ENCODE measurements around the gene SMARCC1.

The SMARCC1 gene

GRCh38 chr3:47628426-47628825 is 153.3 kb downstream of the SMARCC1 start:
- DNase-seq: no peak

GRCh38 chr3:47622671-47623461 is 158.8 kb downstream of the SMARCC1 start:
- DNase-seq: no peak

DNA sequence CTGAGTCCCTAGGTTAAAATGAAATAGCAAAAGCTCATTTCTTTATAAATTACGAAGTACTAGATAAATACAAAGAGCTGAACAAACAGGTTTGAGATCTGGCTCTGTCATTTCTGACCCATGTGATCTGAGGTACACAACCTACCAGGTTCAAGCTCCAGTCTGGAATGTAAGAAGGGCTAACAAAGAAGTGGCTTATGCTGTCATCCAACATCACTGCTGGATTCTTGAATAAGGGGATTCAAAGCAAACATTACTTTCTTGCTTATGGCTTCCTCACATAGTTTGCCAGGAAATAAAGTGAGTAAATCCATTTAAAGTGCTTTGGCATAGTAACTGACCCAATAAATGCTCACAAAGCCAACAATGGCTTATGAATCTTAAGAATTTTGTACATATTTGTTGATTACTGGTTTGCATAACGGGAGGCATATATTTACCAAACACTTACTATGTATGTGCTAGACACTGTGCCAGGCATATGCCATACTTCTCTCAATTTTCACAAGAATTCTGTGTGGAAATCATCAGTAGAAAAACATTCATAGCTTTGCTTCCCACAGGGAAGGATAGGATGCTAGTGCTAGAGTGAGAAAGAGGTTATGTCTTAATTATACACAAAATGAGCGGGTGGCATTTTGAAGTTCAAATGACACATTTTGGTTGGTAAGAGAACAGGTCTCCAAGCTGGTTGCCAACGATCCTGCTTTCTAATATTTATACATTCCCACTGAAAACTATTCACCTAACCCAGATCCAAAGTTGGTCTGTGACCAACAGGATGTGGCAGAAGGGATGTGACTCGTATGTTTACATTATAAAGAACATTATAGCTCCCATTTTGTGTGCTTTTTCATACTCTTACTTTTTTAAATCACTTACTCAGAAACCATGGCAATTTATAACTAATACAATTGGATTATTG is 164.3 kb downstream of the SMARCC1 start:
- DNase-seq: no peak

DNA sequence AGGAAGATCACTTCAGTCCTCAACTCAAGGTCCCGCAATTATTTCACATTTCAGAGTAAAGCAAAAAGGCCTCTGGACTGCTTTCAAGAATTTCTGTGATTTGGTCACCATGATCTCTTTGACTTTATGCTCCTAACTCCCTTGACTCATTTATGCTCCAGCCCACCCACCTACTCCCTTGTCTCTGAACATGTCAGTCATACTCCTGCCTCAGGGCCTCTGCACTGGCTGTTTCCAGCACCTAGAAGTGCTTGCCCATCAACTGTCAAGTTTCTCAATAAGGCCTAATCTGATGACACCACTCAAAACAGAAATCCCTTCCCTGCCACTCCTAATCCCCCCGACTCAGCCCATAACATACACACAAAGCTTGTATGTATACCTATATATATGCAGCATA is 166.9 kb downstream of the SMARCC1 start:
- DNase-seq: no peak

GRCh38 chr3:47613722-47614121 is 168.0 kb downstream of the SMARCC1 start:
- no peak for DNase-seq

- DNase-seq: no peak
These were observed 168.8 kb downstream of the SMARCC1 start for GRCh38 chr3:47612879-47613278.

- DNase-seq: no peak
These were observed 169.5 kb downstream of the SMARCC1 start for GRCh38 chr3:47612178-47612577.

GRCh38 chr3:47611576-47611975 is 170.1 kb downstream of the SMARCC1 start:
- DNase-seq: no peak

DNA sequence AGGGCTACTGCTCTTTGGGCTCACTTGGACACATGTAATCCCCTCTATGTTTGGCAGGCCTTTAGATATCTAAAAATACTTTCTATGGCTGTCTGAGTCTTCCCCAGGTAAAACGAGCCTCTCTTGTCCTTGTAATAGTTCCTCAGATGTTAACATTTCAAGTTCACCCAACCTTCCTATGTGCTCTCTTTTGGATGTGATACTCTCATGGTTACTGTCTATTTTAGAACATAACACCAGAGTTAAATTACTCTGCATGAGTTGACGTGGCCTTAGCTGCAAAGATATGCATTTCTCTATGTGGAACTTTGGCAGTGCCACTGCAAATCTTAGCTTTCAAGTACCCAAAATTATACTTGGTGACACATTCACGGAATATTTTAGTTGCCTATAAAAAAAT is 171.1 kb downstream of the SMARCC1 start:
- no peak for DNase-seq

GRCh38 chr3:47607335-47607734 is 174.4 kb downstream of the SMARCC1 start:
- no peak for DNase-seq

DNA sequence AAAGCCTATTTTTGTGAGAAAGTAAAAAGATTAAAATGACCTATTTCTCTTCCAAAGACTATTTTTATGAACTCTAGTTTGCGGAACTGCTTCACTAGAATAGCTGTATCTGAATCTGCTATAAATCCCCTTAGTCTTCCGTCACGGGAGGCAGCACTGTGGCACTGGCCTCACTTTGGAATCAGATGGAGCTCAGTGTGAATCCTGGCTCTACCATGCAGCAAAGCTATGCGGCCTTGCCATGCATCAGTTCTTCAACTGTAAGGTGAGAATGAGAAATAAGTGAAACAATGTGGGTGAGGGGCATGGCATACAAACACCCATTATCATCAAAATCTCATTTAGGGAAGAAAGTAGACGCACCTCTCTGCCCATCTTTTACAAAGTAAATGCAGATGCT is 175.5 kb downstream of the SMARCC1 start:
- DNase-seq: no peak

DNA sequence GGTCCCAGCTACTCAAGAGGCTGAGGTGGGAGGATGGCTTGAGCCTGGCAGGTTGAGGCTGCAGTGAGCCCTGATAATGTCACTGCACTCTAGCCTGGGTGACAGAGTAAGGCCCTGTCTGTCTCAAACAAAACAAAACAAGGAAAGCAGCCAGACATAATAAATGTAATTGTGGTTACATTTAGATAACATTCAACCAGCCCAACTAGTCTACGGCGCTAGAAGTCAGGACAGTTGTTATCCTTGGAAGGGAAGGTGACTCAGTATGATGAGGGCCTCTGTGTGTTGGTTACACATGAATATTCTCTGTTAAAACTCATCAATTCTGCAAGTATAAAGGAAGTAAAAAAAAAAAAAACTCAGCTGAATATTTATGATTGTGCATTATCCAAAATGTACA is 176.0 kb downstream of the SMARCC1 start:
- DNase-seq: no peak

GRCh38 chr3:47604145-47604544 is 177.5 kb downstream of the SMARCC1 start:
- no peak for DNase-seq

DNA sequence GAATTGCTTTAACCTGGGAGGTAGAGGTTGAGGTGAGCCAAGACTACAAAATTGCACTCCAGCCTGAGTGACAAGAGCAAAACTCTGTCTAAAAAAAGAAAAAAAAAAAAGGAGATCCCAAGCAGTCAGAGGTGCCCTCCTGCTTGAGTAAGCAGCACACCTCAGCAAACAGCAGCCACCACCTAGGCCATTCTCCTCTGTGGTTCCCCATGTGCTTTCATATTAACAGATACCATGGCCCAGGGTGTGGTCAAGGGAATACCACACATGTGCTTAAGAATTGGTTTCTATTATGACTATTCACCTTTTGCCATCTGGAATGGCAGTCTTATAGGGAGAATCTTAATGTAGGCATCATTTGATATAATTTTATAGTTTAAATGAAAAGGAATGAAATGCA is 178.4 kb downstream of the SMARCC1 start:
- no peak for DNase-seq

DNA sequence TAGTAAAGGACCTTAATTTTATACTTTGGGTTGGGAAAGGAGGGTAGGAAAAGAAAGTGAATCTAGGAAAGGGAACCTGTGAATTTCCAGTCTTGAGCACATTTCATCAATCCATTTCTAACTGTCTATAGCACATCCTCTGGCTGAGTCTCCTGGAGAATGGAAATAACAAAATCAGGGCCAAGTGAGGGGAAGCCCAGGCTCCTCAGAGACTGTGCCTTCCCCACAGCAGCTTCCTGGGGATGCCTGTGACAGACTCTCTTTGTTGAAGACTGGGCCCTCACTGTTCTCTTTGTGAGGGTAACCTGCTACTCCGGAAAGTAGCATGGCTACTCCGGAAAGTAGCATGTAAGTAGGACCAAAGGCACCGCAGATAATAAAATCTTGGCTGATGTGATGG is 180.4 kb downstream of the SMARCC1 start:
- DNase-seq: no peak

- DNase-seq: no peak
These were observed 186.9 kb downstream of the SMARCC1 start for GRCh38 chr3:47594792-47595191.

DNA sequence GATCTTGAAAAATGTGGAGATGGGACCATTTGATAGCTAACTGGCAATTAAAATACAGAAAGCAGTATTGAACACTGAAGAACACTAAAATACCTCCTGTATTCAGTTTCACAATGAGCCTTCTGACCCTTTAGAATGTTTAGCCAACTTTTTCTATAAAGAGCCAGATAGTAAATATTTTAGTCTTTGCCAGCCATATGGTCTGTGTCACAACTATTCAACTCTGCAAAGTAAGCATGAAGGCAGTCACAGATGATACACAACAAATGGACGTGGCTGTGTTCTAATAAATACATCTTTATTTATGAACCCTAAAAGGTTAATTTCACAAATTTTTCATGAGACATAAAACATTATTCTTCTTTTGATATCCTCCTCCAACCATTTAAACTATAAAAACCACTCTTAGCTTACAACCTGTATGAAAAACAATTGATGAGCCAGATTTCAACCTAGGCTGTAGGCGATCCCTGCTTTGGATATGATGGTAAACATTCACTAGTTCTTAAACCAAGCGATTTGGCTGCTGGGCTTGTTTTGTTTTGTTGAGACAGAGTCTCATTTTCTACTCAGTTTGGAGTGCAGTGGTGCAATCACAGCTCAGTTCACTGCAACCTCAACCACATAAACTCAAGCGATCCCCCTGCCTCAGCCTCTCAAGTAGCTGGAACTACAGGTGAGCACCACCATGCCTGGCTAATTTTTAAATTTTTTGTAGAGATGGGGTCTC is 189.5 kb downstream of the SMARCC1 start:
- no peak for DNase-seq

- DNase-seq: no peak
These were observed 191.5 kb downstream of the SMARCC1 start for GRCh38 chr3:47590216-47590615.

GRCh38 chr3:47588587-47588986 is 193.1 kb downstream of the SMARCC1 start:
- DNase-seq: no peak

- DNase-seq: no peak
These were observed 193.6 kb downstream of the SMARCC1 start for GRCh38 chr3:47588053-47588452.

DNA sequence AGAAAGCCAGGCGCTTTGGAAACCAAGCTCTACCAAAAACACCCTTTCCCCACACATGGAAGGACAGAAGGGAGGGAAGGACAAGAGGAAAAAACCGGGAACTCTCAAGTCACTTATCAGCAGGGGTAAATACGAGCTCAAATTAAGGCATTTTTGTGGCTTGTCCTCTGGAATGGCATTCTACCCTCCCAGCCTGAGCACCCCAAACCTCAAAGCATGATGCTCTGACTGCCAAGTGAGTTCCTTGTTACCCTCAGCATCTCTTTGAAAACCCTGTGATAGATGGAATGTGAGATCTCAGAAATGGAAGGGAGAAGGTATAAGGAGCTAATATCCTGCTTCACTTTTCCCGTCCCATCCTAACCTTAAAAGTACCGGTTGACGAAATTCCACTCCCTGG is 194.9 kb downstream of the SMARCC1 start:
- no peak for DNase-seq

DNA sequence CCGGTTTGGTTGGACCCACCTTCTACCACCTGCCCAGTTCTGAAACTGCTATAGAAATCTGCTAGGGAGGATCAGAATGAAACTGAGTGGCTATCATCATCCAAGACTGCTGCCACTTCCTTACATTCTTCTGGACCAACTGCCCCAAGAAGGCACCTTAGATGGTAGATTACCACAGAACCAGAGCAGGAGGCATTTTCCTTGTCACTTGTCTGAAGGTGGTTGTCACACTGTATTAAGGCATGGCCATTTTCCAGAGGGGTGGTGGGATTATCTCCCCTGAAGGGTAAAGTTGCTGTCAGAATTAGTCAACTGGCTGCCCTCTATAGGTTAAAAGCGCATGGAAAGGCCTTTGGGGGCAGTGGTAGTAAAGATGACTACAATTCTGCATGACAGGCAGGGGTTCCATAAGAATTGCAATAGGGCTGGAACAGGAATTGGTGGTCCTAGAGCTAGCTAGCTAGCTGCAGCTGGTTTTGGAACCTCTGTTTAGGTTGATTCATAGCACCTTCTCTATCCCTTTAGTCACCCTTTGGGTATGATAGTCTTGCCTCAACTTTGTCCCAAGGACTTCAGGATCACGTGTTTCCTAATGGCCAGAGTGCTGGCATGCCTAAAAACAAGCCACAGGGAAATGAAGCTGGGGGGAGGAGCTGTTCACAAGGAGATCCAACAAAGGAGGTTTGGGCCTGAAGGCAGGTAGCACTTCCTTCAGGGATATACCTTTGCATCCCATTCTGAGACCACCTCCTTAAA is 198.2 kb downstream of the SMARCC1 start:
- no peak for DNase-seq

GRCh38 chr3:47581835-47582234 is 199.9 kb downstream of the SMARCC1 start:
- no peak for DNase-seq
